ENCODE data around the gene TBC1D21. TPM values are rescaled to one million over a fixed set of nuclear protein-coding genes. Genes with fewer than 3 reads are reported as not detected.

The TBC1D21 gene
- total and polyA plus RNA-seq, 9 of the 15 experiments (the other 6 are each of a cell fraction or from before 2014, with no cell fraction given), result not detected

GRCh38 chr15:73882761-73883419, 9.5 kb downstream of the TBC1D21 start (continued):
- TF ChIP-seq RREB1 (CRISPR knock-in tag; IDR thresholded peaks at IDR 0.05) (no peak), ZFP30 (CRISPR knock-in tag; IDR thresholded peaks at IDR 0.05; ENCODE audit: borderline replicate concordance) (no peak), ARID1B (IDR thresholded peaks at IDR 0.05) (no peak), FOXO4 (CRISPR knock-in tag; IDR thresholded peaks at IDR 0.05) (no peak), PRDM10 (IDR thresholded peaks at IDR 0.05; ENCODE audit: partially characterized antibody) (no peak)

All from K562 (cell line).